ENCODE results near the gene KRTAP12-3.
"Not testable (repeated sequence)": the region's sequence is repeated elsewhere in the genome, so short reads cannot be mapped to it uniquely, and the experiment has no call there.

The KRTAP12-3 gene

GRCh38 chr21:44637018-44637850, 20.5 kb upstream of the KRTAP12-3 start, which contains the start of gene KRTAP10-10:
Gene KRTAP10-10 (plus strand): TSS chr21:44637356. CDS start chr21:44637418, 62 bp downstream.
- Mint-ChIP-seq H3K4me1 (ENCODE audit: low read depth) (no peaks in the 10 kb centered on the region), H3K9me3 (peaks cover 34% of the 10 kb centered on the region), H3K27ac (no peak within 1 kb of the TSS), H3K4me3 (no peak within 1 kb of the TSS), H3K27me3 (peaks cover 6% of the 10 kb centered on the region), H3K36me3 (ENCODE audit: low read depth) (no peaks in the 10 kb centered on the region)
- intact Hi-C loops (cut with micrococcal nuclease) = no loop called here

- H3K27me3 Mint-ChIP-seq; H3K36me3 Mint-ChIP-seq (ENCODE audit: low read depth); H3K4me3 Mint-ChIP-seq; H3K4me1 Mint-ChIP-seq (ENCODE audit: low read depth); H3K27ac Mint-ChIP-seq; intact Hi-C loops (cut with micrococcal nuclease): not testable (repeated sequence)
- H3K9me3 Mint-ChIP-seq = peaks cover 30% of the 10 kb centered on the region
Measured at GRCh38 chr21:44637851-44638348, 19.8 kb upstream of the KRTAP12-3 start.

- H3K36me3 Mint-ChIP-seq (ENCODE audit: low read depth); H3K4me1 Mint-ChIP-seq (ENCODE audit: low read depth); H3K4me3 Mint-ChIP-seq; H3K27me3 Mint-ChIP-seq; intact Hi-C loops (cut with micrococcal nuclease); H3K27ac Mint-ChIP-seq: not testable (repeated sequence)
- peaks cover 31% of the 10 kb centered on the region for H3K9me3 Mint-ChIP-seq
Measured at GRCh38 chr21:44638506-44639330, 19.0 kb upstream of the KRTAP12-3 start.

- peaks cover 6% of the 10 kb centered on the region for H3K27me3 Mint-ChIP-seq
- intact Hi-C loops (cut with micrococcal nuclease) = no loop called here
- H3K27ac Mint-ChIP-seq = no peak overlapping the region
- no peaks in the 10 kb centered on the region for H3K36me3 Mint-ChIP-seq (ENCODE audit: low read depth)
- H3K9me3 Mint-ChIP-seq = peaks cover 37% of the 10 kb centered on the region
- H3K4me1 Mint-ChIP-seq (ENCODE audit: low read depth) = no peaks in the 10 kb centered on the region
- H3K4me3 Mint-ChIP-seq = no peak overlapping the region
Measured at GRCh38 chr21:44639331-44639655, 18.4 kb upstream of the KRTAP12-3 start.

- H3K27me3 Mint-ChIP-seq = peaks cover 6% of the 10 kb centered on the region
- intact Hi-C loops (cut with micrococcal nuclease) = no loop called here
- no peak overlapping the region for H3K27ac Mint-ChIP-seq
- no peak overlapping the region for H3K4me3 Mint-ChIP-seq
- H3K36me3 Mint-ChIP-seq (ENCODE audit: low read depth) = no peaks in the 10 kb centered on the region
- H3K9me3 Mint-ChIP-seq = peaks cover 46% of the 10 kb centered on the region
- H3K4me1 Mint-ChIP-seq (ENCODE audit: low read depth) = no peaks in the 10 kb centered on the region
Measured at GRCh38 chr21:44640761-44641160, 17.0 kb upstream of the KRTAP12-3 start.

- Mint-ChIP-seq H3K27ac (no peak overlapping the region), H3K4me1 (ENCODE audit: low read depth) (no peaks in the 10 kb centered on the region), H3K9me3 (peaks cover 46% of the 10 kb centered on the region), H3K36me3 (ENCODE audit: low read depth) (no peaks in the 10 kb centered on the region), H3K27me3 (peaks cover 7% of the 10 kb centered on the region), H3K4me3 (no peak overlapping the region)
- intact Hi-C loops (cut with micrococcal nuclease) = no loop called here
Measured at GRCh38 chr21:44643741-44644310, 13.9 kb upstream of the KRTAP12-3 start.

GRCh38 chr21:44644878-44645277, 12.9 kb upstream of the KRTAP12-3 start:
- Mint-ChIP-seq H3K36me3 (ENCODE audit: low read depth) (no peaks in the 10 kb centered on the region), H3K4me3 (no peak overlapping the region), H3K9me3 (peaks cover 44% of the 10 kb centered on the region), H3K27me3 (peaks cover 7% of the 10 kb centered on the region), H3K27ac (no peak overlapping the region), H3K4me1 (ENCODE audit: low read depth) (no peaks in the 10 kb centered on the region)
- intact Hi-C loops (cut with micrococcal nuclease) = no loop called here

- H3K9me3 Mint-ChIP-seq = peaks cover 27% of the 10 kb centered on the region
- not testable (repeated sequence) for H3K27me3 Mint-ChIP-seq; H3K36me3 Mint-ChIP-seq (ENCODE audit: low read depth)
Measured at GRCh38 chr21:44646366-44647221, 11.1 kb upstream of the KRTAP12-3 start, which contains the start of gene KRTAP10-11. Gene KRTAP10-11 (plus strand): TSS chr21:44646414. CDS start chr21:44646459, 45 bp downstream.

GRCh38 chr21:44647222-44647552, 10.5 kb upstream of the KRTAP12-3 start:
- H3K9me3 Mint-ChIP-seq = peaks cover 25% of the 10 kb centered on the region
- no peaks in the 10 kb centered on the region for H3K4me1 Mint-ChIP-seq (ENCODE audit: low read depth)
- no peak overlapping the region for H3K4me3 Mint-ChIP-seq
- H3K36me3 Mint-ChIP-seq (ENCODE audit: low read depth) = no peaks in the 10 kb centered on the region
- H3K27me3 Mint-ChIP-seq = peaks cover 7% of the 10 kb centered on the region
- no peak overlapping the region for H3K27ac Mint-ChIP-seq
- intact Hi-C loops (cut with micrococcal nuclease) = no loop called here

More at GRCh38 chr21:44646366-44647221, 11.1 kb upstream of the KRTAP12-3 start, which contains the start of gene KRTAP10-11:
- H3K4me3 Mint-ChIP-seq; H3K27ac Mint-ChIP-seq; H3K4me1 Mint-ChIP-seq (ENCODE audit: low read depth); intact Hi-C loops (cut with micrococcal nuclease): not testable (repeated sequence)

- peaks cover 14% of the 10 kb centered on the region for H3K9me3 Mint-ChIP-seq
- H3K4me3 Mint-ChIP-seq = no peak overlapping the region
- intact Hi-C loops (cut with micrococcal nuclease) = no loop called here
- peaks cover 8% of the 10 kb centered on the region for H3K27me3 Mint-ChIP-seq
- no peaks in the 10 kb centered on the region for H3K4me1 Mint-ChIP-seq (ENCODE audit: low read depth)
- H3K27ac Mint-ChIP-seq = no peak overlapping the region
- no peaks in the 10 kb centered on the region for H3K36me3 Mint-ChIP-seq (ENCODE audit: low read depth)
Measured at GRCh38 chr21:44648557-44649311, 9.0 kb upstream of the KRTAP12-3 start.

- Mint-ChIP-seq H3K27ac (no peak overlapping the region), H3K27me3 (peaks cover 9% of the 10 kb centered on the region), H3K4me3 (no peak overlapping the region), H3K9me3 (peaks cover 6% of the 10 kb centered on the region), H3K4me1 (ENCODE audit: low read depth) (no peaks in the 10 kb centered on the region), H3K36me3 (ENCODE audit: low read depth) (no peaks in the 10 kb centered on the region)
- intact Hi-C loops (cut with micrococcal nuclease) = no loop called here
Measured at GRCh38 chr21:44649521-44650100, 8.1 kb upstream of the KRTAP12-3 start.

GRCh38 chr21:44650265-44650972, 7.3 kb upstream of the KRTAP12-3 start:
- Mint-ChIP-seq H3K27ac (no peak overlapping the region), H3K36me3 (ENCODE audit: low read depth) (no peaks in the 10 kb centered on the region), H3K4me3 (no peak overlapping the region), H3K27me3 (peaks cover 9% of the 10 kb centered on the region), H3K4me1 (ENCODE audit: low read depth) (no peaks in the 10 kb centered on the region), H3K9me3 (no peaks in the 10 kb centered on the region)
- intact Hi-C loops (cut with micrococcal nuclease) = no loop called here
